PC-3 (cell line): ENCODE measurements around the gene TAGLN3. TPM values are rescaled to one million over a fixed set of nuclear protein-coding genes. Genes with fewer than 3 reads are reported as not detected.

Experiments
- ATAC-seq: fragments of 200-7000 bp; cut with Tn5 transposase; 2 replicates; pipeline ENCODE4 v1.9.1; 2020; ENCODE audit warnings: mild to moderate bottlenecking, moderate library complexity
- BruUV-seq: library from RNA; stranded (reverse); fragments of 400-500 nt; replicated peaks from 2 replicates; lab custom pipeline; 2021; lab: Mats Ljungman, UMichigan
- CTCF ChIA-PET: fragments of 300-600 bp; sonication (Branson Sonifier 250); formaldehyde crosslinking; loops from one replicate; lab custom pipeline; 2022; ENCODE audit warnings: antibody characterized with exemption; lab: Charles Lee
- POLR2A ChIA-PET: fragments of 300-600 bp; sonication (Branson Sonifier 250); formaldehyde crosslinking; loops from one replicate; lab custom pipeline; 2022; ENCODE audit warnings: antibody characterized with exemption; ENCODE audit not compliant: unreplicated experiment; lab: Charles Lee
- DNase-seq: peaks from one replicate; pipeline ENCODE4 v3.0.0-alpha.2; 2015
- H2AFZ ChIP-seq: fragments of 300-600 bp; sonication (generic); 2 replicates; pipeline ENCODE4 v1.6.0; 2016; ENCODE audit warnings: antibody characterized with exemption, low read length
- H3F3A ChIP-seq: fragments of 300-600 bp; sonication (generic); one replicate; pipeline ENCODE4 v1.6.0; 2017; ENCODE audit warnings: antibody characterized with exemption, low read length, control low read depth, mild to moderate bottlenecking; ENCODE audit not compliant: unreplicated experiment
- H3K27ac ChIP-seq: fragments of 300-600 bp; sonication (generic); 2 replicates; pipeline ENCODE4 v1.5.1; 2016; ENCODE audit warnings: mild to moderate bottlenecking, low read length
- H3K27me3 ChIP-seq: fragments of 300-600 bp; sonication (generic); 2 replicates; pipeline ENCODE4 v1.6.1; 2016; ENCODE audit warnings: low read length, mixed read lengths
- H3K36me3 ChIP-seq: fragments of 300-600 bp; sonication (generic); 2 replicates; pipeline ENCODE4 v1.6.1; 2016; ENCODE audit warnings: low read depth, mixed run types, low read length, mixed read lengths
- H3K4me1 ChIP-seq: fragments of 300-600 bp; sonication (generic); 2 replicates; pipeline ENCODE4 v1.5.1; 2016; ENCODE audit warnings: low read length; ENCODE audit not compliant: insufficient read depth
- H3K4me2 ChIP-seq: fragments of 300-600 bp; sonication (generic); 2 replicates; pipeline ENCODE4 v1.6.0; 2016; ENCODE audit warnings: low read length
- H3K4me3 ChIP-seq: fragments of 300-600 bp; sonication (generic); 2 replicates; pipeline ENCODE4 v1.5.1; 2016; ENCODE audit warnings: mild to moderate bottlenecking, low read length, mixed read lengths
- H3K79me2 ChIP-seq: fragments of 300-600 bp; sonication (generic); 2 replicates; pipeline ENCODE4 v1.6.1; 2017; ENCODE audit warnings: low read length, mixed read lengths
- H3K9ac ChIP-seq: fragments of 300-600 bp; sonication (generic); 2 replicates; pipeline ENCODE4 v1.6.0; 2016; ENCODE audit warnings: mild to moderate bottlenecking, low read length
- H3K9me2 ChIP-seq: fragments of 300-600 bp; sonication (generic); replicated peaks from 2 replicates; pipeline ENCODE4 v1.6.1; 2016; ENCODE audit warnings: mixed run types, low read length, mixed read lengths
- H3K9me3 ChIP-seq: fragments of 300-600 bp; sonication (generic); 2 replicates; pipeline ENCODE4 v1.6.1; 2016; ENCODE audit warnings: low read length, mixed read lengths
- H4K20me1 ChIP-seq: fragments of 300-600 bp; sonication (generic); 2 replicates; pipeline ENCODE4 v1.6.1; 2016; ENCODE audit warnings: low read length, mixed read lengths
- CTCF ChIP-seq: fragments of 300-600 bp; sonication (generic); conservative IDR thresholded peaks from 2 replicates; pipeline ENCODE4 v1.5.1; 2017; ENCODE audit warnings: antibody characterized with exemption, low read depth, mild to moderate bottlenecking, low read length
- EZH2 ChIP-seq: fragments of 300-600 bp; sonication (generic); IDR thresholded peaks from one replicate; pipeline ENCODE4 v1.6.1; 2017; ENCODE audit warnings: antibody characterized with exemption, mild to moderate bottlenecking, low read length; ENCODE audit not compliant: unreplicated experiment
- EZH2phosphoT487 ChIP-seq: fragments of 300-600 bp; sonication (generic); IDR thresholded peaks from 2 replicates; pipeline ENCODE4 v1.6.1; 2018; ENCODE audit warnings: mild to moderate bottlenecking, antibody characterized with exemption, low read length, borderline replicate concordance
- intact Hi-C: fragments of 100-400 bp; cut with micrococcal nuclease; formaldehyde crosslinking; loops from 2 replicates; pipeline ENCODE4 v1.9.0; 2023
- total RNA-seq: library from RNA; depleted of rRNA; stranded (reverse); fragments of >200 nt; gene quantifications from 2 replicates; pipeline ENCODE4 v1.2.3, GENCODE V29; 2014

Gene TAGLN3
- total RNA-seq, 1 experiment from 2014 or later: 4.3 TPM

GRCh38 chr3:112048911-112049310, 50.2 kb downstream of the TAGLN3 start:
- Histone ChIP-seq H3K36me3 (no peaks in the 10 kb centered on the region), H3K4me3 (no peak overlapping the region), H3F3A (no peaks in the 10 kb centered on the region), H3K79me2 (no peaks in the 10 kb centered on the region), H3K9ac (no peak overlapping the region), H3K9me3 (no peaks in the 10 kb centered on the region), H3K27me3 (no peaks in the 10 kb centered on the region), H3K27ac (no peak overlapping the region), H4K20me1 (no peaks in the 10 kb centered on the region), H2AFZ (no peak overlapping the region), H3K9me2 (no peaks in the 10 kb centered on the region), H3K4me2 (no peak overlapping the region), H3K4me1 (peaks cover 8% of the 10 kb centered on the region)
- TF ChIP-seq EZH2phosphoT487: no peak
- no peak for TF ChIP-seq EZH2
- no peak for TF ChIP-seq CTCF
- ATAC-seq (no peak), DNase-seq (no peak)
- CTCF ChIA-PET: no interaction called here
- intact Hi-C loops: no loop called here
- POLR2A ChIA-PET: no interaction called here
- no TSS peak for BruUV-seq

- BruUV-seq: no TSS peak
- Histone ChIP-seq H3K27ac (no peak overlapping the region), H3K9ac (no peak overlapping the region), H4K20me1 (no peaks in the 10 kb centered on the region), H3K4me2 (no peak overlapping the region), H2AFZ (no peak overlapping the region), H3F3A (no peaks in the 10 kb centered on the region), H3K79me2 (no peaks in the 10 kb centered on the region), H3K27me3 (no peaks in the 10 kb centered on the region), H3K9me2 (no peaks in the 10 kb centered on the region), H3K36me3 (no peaks in the 10 kb centered on the region), H3K9me3 (no peaks in the 10 kb centered on the region), H3K4me3 (no peak overlapping the region), H3K4me1 (peaks cover 11% of the 10 kb centered on the region)
- no peak for TF ChIP-seq EZH2phosphoT487
- no peak for TF ChIP-seq CTCF
- TF ChIP-seq EZH2: no peak
- no peak for DNase-seq
- ChIA-PET POLR2A (interaction anchor here (0.6 to 0.7 kb wide), 2 partner anchors 29 to 357 kb away, joined by 3 read pairs; no protein-coding TSS in a partner anchor), CTCF (no interaction called here)
- intact Hi-C loops: no loop called here
- ATAC-seq: no peak
Observed at GRCh38 chr3:112053229-112053628, 54.5 kb downstream of the TAGLN3 start.

GRCh38 chr3:112056451-112056929, 57.8 kb downstream of the TAGLN3 start:
- Histone ChIP-seq H3K36me3 (no peaks in the 10 kb centered on the region), H3K27ac (peak overlapping the region; percentile 43), H3K9me2 (no peaks in the 10 kb centered on the region; the same call in 1 of the 2 replicates), H3K4me2 (peak overlapping the region; percentile 52), H3K79me2 (no peaks in the 10 kb centered on the region), H3K9me3 (no peaks in the 10 kb centered on the region), H3K4me3 (no peak overlapping the region), H2AFZ (no peak overlapping the region), H3K9ac (no peak overlapping the region), H3K4me1 (peaks cover 11% of the 10 kb centered on the region), H3F3A (no peaks in the 10 kb centered on the region), H4K20me1 (no peaks in the 10 kb centered on the region), H3K27me3 (no peaks in the 10 kb centered on the region)
- DNase-seq (peak; percentile 82), ATAC-seq (peak; percentile 93)
- CTCF ChIA-PET: no interaction called here
- POLR2A ChIA-PET: no interaction called here
- TF ChIP-seq EZH2phosphoT487: no peak
- no peak for TF ChIP-seq EZH2
- TF ChIP-seq CTCF: no peak
- intact Hi-C loops: no loop called here
- BruUV-seq: no TSS peak
